HG03571 (cell line): ENCODE results near the gene MTFR1L.

ENCODE experiments used
- ATAC-seq: cut with Tn5 transposase; IDR thresholded peaks from one replicate; pipeline ENCODE4 v1.9.1; 2021; ENCODE audit not compliant: unreplicated experiment

The MTFR1L gene

DNA sequence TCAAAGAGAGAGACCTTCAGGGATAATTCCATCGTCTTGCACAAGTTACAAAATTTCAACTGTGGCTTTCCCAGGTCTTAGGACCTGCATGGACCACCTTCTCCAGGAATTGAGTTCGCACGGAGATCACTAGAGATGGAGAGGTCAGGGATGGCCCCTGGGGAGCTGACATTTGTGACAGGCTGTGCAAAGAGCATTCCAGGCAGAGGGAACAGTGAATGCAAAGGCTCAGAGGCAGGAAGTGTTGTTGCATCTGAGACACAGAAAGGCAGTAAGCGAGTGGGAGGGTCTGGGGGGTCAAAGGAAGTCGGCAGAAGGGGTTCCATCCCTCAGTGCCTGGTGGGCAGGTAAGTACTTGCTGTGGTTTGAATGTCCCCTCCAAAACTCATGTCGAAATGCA, 29.3 kb upstream of the MTFR1L start:
- no peak for ATAC-seq

DNA sequence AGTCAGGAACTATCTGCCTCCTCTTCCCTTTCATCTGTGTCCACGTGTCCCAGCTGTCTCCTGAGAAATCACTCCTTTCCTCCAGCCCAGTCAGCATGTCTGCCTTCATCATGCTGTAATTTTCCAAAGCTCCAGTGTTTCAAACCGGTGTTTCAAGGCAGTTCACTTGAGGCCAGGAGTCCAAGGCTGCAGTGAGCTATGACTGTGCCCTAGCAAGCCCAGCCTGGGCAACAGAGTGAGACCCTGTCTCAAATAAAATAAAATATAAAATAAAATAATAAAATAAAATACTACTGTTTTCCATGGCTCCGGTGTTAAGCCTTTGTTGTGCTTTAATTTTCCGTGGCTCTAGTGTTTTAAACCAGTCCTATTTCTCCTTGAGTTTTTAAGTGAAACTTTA, 27.6 kb upstream of the MTFR1L start:
- no peak for ATAC-seq

DNA sequence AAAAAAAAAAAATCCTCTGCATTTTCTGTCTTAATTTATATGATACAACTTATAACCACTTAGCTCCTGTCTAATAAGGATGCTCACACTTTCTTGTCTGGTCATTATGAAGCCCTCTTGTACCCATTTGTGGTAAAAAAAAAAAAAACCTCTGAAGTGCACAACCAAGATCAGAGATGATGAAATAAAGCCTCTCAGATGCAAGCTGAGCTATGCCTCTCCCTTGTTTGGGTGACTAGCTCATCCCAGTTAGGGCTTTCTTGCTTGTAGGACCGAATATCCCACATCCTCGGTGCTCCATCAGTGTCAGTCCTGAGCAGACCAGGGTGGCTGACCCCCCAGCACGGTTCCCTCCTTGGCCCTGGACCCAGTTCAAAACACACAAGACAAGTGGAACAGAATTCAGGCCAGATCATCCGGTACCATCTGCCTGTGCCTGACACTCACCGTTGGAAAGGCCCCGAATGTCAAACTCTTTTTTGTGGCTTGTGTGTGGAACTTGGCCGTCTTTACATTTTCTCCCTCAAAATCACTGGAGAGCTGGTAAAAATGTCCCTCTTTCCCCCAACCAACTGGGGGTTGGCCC, 26.1 kb upstream of the MTFR1L start:
- no peak for ATAC-seq

GRCh38 chr1:25794325-25794724, 25.4 kb upstream of the MTFR1L start:
- ATAC-seq: no peak

DNA sequence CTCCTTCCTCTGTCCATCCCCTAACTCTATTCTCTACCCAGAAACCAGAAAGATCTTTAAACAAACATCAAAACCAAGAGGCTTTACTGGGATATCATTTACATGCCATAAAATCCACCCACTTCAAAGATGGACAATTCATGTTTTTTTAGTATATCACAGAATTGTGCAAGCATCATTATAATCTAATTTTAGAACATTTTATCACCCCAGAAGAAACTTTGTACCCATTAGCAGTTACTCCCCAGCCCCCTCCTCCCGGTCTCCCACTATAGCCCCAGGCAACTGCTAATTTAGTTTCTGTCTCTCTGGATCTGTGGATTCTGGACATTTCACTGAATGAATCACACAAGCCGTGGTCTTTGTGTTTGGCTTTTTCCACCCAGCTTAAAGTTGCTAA, 24.5 kb upstream of the MTFR1L start:
- ATAC-seq: no peak

DNA sequence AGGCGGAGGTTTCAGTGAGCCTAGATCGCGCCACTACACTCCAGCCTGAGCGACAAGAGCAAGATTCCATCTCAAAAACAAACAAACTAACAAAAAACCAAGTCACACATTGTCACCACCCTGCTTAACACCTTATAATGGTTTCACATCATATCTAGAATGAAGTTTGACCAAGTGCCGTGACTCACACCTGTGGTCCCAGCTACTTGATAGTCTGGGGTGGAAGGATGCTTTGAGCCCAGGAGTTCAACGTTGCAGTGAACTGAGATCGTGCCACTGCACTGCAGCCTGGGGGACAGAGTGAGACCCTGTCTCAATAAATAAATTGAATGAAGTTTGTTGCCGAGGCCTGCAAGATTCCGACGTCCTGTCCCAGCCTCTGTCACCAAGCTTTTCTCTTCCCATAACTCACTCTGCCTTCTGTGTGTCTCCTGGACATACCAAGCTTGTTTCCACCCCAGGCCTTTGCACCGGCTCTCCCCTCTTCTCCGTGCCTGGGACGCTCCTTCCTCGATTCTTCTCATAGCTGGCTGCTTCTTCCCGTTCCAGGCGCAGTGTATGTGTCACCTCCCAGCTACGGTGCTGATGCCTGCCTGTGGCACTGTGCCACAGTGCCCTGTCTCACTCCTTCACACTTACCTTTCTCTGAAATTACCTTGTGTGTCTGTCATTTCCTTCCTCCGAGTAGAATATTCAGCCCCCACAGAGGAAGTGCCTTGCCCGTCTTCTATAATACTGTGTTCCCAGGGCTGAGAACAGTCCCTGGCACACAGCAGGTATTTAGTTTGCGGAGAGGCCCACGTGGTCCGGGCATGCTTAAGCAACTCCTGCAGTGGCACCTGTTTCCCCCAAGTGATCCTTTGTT, 23.6 kb upstream of the MTFR1L start:
- ATAC-seq: no peak

DNA sequence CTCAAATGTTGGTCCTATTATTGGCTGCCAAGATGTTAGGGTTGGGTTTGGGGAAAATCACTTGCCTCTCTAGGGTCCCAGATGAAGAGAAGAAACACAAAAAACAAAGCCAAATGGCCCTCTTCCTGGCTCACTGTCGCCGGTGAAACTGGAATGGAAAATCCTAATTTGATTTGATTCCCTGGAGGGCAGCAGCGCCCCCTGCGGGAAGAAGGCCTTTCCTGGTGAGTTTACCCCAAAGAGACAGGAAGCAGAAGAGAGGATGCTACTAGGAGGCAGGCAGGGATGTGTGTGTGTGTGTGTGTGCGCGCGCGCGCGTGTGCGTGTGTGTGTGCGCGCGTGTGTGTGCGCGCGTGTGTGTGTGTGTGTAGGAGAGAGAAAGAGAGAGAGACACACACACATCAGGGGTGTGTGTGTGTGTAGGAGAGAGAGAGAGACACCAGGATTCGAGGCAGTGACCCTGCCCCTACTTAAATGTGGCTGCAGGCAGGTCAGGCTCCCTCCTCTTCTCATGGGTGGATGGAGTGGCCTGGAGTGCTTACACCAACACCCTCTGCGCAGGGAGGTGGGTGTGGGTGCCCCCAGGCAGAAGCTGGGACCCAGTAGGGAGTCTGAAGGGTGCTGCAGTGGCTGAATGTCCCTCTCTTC, 22.8 kb upstream of the MTFR1L start:
- no peak for ATAC-seq

DNA sequence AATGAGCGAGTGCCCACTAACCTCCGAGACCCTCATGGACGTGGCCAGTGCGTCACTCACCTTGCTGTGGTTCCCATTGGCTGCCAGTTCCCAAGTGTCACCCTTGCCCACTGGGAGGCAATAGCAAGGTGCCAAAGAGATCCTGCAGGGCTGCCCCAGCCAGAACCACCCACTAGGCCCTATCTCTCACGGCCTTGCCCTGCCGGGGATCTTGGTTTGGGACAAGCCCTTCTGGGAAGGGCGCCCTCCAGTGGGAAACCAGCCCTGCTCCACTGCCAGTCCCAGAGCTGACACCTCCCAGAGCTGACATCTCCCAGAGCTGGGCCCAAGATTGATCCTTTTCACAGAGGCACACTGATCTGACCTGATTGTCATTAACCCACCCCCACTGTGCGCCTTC, 21.8 kb upstream of the MTFR1L start:
- ATAC-seq: no peak

- ATAC-seq: no peak
Observed at GRCh38 chr1:25798666-25799351, 20.9 kb upstream of the MTFR1L start.

- ATAC-seq: no peak
Observed at GRCh38 chr1:25799352-25799934, 20.3 kb upstream of the MTFR1L start.

DNA sequence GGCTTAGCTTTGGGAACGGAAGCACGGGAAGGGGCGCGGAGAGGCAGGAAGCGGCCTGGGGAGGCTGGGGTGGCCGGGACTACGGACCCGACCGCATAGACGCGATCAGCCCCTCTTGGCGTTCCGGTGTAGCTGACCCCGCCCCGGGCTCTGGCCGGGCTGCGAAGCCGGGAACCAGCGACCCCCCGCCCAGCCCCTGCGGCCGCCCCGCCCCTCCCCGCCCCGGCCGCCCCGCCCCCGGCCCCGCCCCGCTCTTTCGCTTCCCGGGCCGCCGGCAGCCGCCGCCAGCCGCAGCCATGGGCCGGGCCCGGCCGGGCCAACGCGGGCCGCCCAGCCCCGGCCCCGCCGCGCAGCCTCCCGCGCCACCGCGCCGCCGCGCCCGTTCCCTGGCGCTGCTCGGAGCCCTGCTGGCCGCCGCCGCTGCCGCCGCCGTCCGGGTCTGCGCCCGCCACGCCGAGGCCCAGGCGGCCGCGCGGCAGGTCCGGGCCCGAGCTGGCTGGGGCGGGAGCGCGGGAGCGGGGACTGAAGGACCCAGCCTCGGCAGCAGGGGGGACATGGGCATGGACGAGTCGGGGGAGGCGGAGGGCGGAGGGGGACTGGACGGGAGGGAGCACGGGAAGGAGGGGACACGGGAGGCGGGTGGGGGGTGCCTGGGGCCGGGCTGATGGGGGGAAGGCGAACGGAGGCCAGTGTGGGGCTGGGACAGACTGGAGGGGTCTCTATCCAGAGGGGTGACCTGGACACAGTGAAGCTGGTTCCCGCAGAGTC, 19.6 kb upstream of the MTFR1L start, which contains the start of gene SELENON:
Gene SELENON, plus strand, starts transcription at position 259 of the 768 bp plus-strand sequence. Its CDS starts 38 bp downstream, at position 297.
- no peak for ATAC-seq

- no peak for ATAC-seq
Observed at GRCh38 chr1:25800703-25801377, 18.9 kb upstream of the MTFR1L start.

GRCh38 chr1:25802915-25803314, 16.8 kb upstream of the MTFR1L start:
- ATAC-seq: no peak

GRCh38 chr1:25803368-25803767, 16.4 kb upstream of the MTFR1L start:
- ATAC-seq: no peak

DNA sequence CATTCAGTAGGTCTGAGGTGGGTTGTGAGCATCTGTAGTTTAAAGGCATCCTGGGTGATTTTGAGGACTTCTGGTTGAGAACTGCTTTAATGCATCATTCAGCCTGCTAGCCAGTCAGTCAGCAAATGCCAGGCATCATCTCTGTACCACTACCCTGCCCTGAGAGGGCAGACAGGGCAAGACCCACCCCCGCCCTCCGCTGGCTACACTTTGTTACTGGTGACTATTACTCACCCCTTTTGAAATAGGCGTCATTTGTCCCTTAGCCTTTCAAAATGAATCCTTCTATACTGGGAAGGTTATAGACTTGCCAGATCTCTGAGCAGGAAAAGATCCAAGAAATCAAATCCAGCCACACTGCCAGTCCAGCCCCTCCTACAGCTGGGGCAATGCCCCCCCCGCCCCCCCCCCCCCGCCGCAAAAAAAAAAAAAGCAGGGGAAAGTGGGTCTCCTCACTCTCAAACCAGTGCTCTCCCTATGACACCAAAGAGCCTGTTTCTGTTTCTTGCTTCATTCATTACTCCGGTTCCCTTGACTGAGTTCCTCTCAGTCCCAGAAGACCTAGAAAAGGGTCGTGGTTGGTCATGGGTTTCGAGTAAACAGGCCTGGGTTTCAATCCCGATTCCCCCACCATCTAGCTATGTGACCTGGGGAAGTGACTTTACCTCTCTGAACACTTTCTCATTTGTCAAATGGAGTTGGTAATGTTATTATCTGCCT, 15.3 kb upstream of the MTFR1L start:
- no peak for ATAC-seq

DNA sequence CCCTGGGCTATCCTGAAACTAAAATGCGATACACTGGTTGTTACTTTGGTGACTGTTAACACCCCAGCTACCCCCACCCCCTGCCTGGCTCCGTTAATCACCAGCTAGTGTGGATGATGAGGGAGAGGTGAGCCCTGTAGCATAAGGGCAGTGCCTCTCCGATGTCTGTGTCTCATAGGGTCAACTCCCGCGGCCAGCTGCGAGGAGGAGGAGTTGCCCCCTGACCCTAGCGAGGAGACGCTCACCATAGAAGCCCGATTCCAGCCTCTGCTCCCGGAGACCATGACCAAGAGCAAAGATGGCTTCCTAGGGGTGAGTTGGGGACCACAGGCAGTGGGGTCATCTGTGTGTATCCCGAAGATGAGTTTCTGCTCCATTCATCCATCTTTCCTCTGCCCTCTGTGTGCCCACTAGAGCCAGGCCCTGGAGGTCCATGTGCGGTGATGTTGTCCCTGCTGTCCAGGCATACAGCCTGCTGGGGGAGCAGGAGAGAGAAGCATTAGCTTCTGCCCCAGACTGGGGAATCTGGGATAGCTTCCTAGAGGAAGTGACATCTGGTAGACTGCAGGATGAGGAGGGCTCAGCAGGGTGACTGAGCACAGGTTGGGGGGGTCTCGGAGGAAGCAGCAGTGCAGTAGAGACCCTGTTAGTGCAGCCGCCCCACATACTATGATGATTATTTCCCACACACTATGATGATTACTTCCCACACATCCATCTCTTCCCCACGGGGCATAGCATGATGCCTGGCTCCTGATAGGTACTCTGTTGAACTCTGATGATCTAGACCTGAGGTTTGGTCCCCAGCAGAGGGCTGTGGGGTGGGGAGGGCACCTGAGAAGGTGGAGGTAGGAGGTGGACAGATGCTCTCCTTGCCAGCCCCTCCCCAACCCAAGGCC, 14.5 kb upstream of the MTFR1L start:
- no peak for ATAC-seq

DNA sequence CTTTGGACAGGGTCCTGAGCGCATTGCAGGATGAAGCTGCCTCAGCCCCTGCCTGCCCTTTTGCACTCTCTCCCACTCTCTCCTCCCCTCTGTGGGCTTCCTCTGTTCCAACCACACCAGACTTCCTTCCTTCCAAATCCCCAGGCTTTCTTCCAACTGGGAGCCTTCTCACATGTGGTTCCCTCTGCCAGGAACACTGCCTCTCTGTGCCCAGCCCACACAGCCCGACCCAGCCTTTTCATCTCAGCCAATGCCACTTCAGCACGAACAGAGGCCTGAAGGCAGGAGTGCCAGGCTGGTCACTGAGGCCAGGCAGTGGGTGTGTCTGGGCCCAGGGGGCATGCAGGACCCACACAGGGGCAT, 13.9 kb upstream of the MTFR1L start:
- ATAC-seq: no peak

- ATAC-seq: no peak
Observed at GRCh38 chr1:25806418-25806817, 13.3 kb upstream of the MTFR1L start.
